Esophagus (tissue), 2 donors: ENCODE data around the gene CBLIF. TPM values are rescaled to one million over a fixed set of nuclear protein-coding genes. Genes with fewer than 3 reads are reported as not detected.
"Not testable (repeated sequence)": the region's sequence is repeated elsewhere in the genome, so short reads cannot be mapped to it uniquely, and the experiment has no call there.

Experiments
- H3K27ac ChIP-seq, 2 donors: one replicate each; pipeline ENCODE4 v1.5.1; 2013; ENCODE audit warnings: low read depth in 2 of 2, mild to moderate bottlenecking in 2 of 2, inconsistent platforms in 1 of 2, low read length in 1 of 2, moderate library complexity in 1 of 2
- H3K27me3 ChIP-seq, 2 donors: one replicate each; pipeline ENCODE4 v1.6.1; 2013; ENCODE audit warnings: low read length in 2 of 2, control low read depth in 1 of 2, mild to moderate bottlenecking in 1 of 2; ENCODE audit not compliant: insufficient read depth in 2 of 2, control insufficient read depth in 1 of 2
- H3K36me3 ChIP-seq, 2 donors: one replicate each; pipeline ENCODE4 v1.6.1; 2013; ENCODE audit warnings: low read length in 1 of 2; ENCODE audit not compliant: control insufficient read depth in 2 of 2, insufficient read depth in 2 of 2
- H3K4me1 ChIP-seq, 2 donors: one replicate each; pipeline ENCODE4 v1.6.1; 2013; ENCODE audit warnings: low read length in 1 of 2; ENCODE audit not compliant: control insufficient read depth in 2 of 2, insufficient read depth in 2 of 2
- H3K4me3 ChIP-seq, 2 donors: one replicate each; pipeline ENCODE4 v1.5.1; 2013; ENCODE audit warnings: low read length in 2 of 2, mild to moderate bottlenecking in 2 of 2, low read depth in 1 of 2, moderate library complexity in 1 of 2
- H3K9me3 ChIP-seq, 2 donors: one replicate each; pipeline ENCODE4 v1.6.1; 2013; ENCODE audit warnings: mild to moderate bottlenecking in 2 of 2, low read depth in 1 of 2, low read length in 1 of 2, moderate library complexity in 1 of 2; ENCODE audit not compliant: control insufficient read depth in 2 of 2, insufficient read depth in 1 of 2
- WGBS, 2 donors: extraction: QIAGEN DNeasy Blood & Tissue Kit; methylation state at CpG; one replicate each; pipeline ENCODE4 v1.1.7; 2013; 5-methylcytosine and 5-hydroxymethylcytosine counted together
- polyA plus RNA-seq, 2 donors: library from polyadenylated mRNA; stranded (reverse); fragments of 200-250 nt; gene quantifications; one replicate each; pipeline ENCODE4 v1.2.3, GENCODE V29; 2013
- donor health status: healthy with polysubstance abuse.
- donor health status: Bipolar disorder and iron deficiency.

The CBLIF gene
- polyA plus RNA-seq, 2 donors, result 0.07 to 0.24 TPM

- 91 to 98% methylated on average over 2 of the region's 2 CpGs for WGBS, 2 donors
- H3K36me3 ChIP-seq, H3K9me3 ChIP-seq, H3K27ac ChIP-seq, H3K4me3 ChIP-seq, H3K27me3 ChIP-seq, H3K4me1 ChIP-seq: not testable (repeated sequence)
Measured at GRCh38 chr11:59849551-59849950, 4.3 kb upstream of the CBLIF start.

- Histone ChIP-seq H3K4me1 (peaks cover 0 to 2% of the 10 kb centered on the region in 2 donors), H3K27ac (no peak overlapping the region), H3K9me3 (no peaks in the 10 kb centered on the region), H3K4me3 (no peak overlapping the region), H3K36me3 (no peaks in the 10 kb centered on the region), H3K27me3 (no peaks in the 10 kb centered on the region)
- WGBS, 2 donors, result 15% methylated on average over 2 of the region's 2 CpGs
Measured at GRCh38 chr11:59849129-59849528, 3.8 kb upstream of the CBLIF start.

- H3K27ac ChIP-seq, result not testable (repeated sequence)
Measured at GRCh38 chr11:59848439-59848838, 3.1 kb upstream of the CBLIF start.

GRCh38 chr11:59847626-59848025, 2.3 kb upstream of the CBLIF start:
- 83 to 86% methylated on average over 3 of the region's 3 CpGs for WGBS, 2 donors
- H3K36me3 ChIP-seq, result no peaks in the 10 kb centered on the region
- H3K27me3 ChIP-seq, result no peaks in the 10 kb centered on the region
- H3K4me3 ChIP-seq, result no peak overlapping the region
- H3K9me3 ChIP-seq, result no peaks in the 10 kb centered on the region
- peaks cover 0 to 2% of the 10 kb centered on the region in 2 donors for H3K4me1 ChIP-seq
- no peak overlapping the region for H3K27ac ChIP-seq

More at GRCh38 chr11:59848439-59848838, 3.1 kb upstream of the CBLIF start:
- 94 to 95% methylated on average over 6 of the region's 6 CpGs for WGBS, 2 donors
- H3K36me3 ChIP-seq, H3K27me3 ChIP-seq, H3K4me3 ChIP-seq, H3K4me1 ChIP-seq, H3K9me3 ChIP-seq: not testable (repeated sequence)

- WGBS, 2 donors, result 63 to 72% methylated on average over 5 of the region's 5 CpGs
- Histone ChIP-seq H3K27ac (no peak overlapping the region), H3K27me3 (no peaks in the 10 kb centered on the region), H3K9me3 (no peaks in the 10 kb centered on the region), H3K4me3 (no peak overlapping the region), H3K4me1 (peaks cover 0 to 2% of the 10 kb centered on the region in 2 donors), H3K36me3 (no peaks in the 10 kb centered on the region)
Measured at GRCh38 chr11:59846556-59846955, 1.3 kb upstream of the CBLIF start.

GRCh38 chr11:59842316-59842715, 3.0 kb downstream of the CBLIF start:
- Histone ChIP-seq H3K4me1 (peaks cover 0 to 2% of the 10 kb centered on the region in 2 donors), H3K9me3 (no peaks in the 10 kb centered on the region), H3K36me3 (no peaks in the 10 kb centered on the region), H3K27me3 (no peaks in the 10 kb centered on the region), H3K27ac (no peak overlapping the region), H3K4me3 (no peak overlapping the region)
- 77 to 78% methylated on average over 12 of the region's 12 CpGs for WGBS, 2 donors

GRCh38 chr11:59841514-59841913, 3.8 kb downstream of the CBLIF start:
- Histone ChIP-seq H3K9me3 (no peaks in the 10 kb centered on the region), H3K4me1 (peaks cover 0 to 2% of the 10 kb centered on the region in 2 donors), H3K4me3 (no peak overlapping the region), H3K36me3 (no peaks in the 10 kb centered on the region), H3K27ac (no peak overlapping the region), H3K27me3 (no peaks in the 10 kb centered on the region)
- WGBS, 2 donors, result 77 to 82% methylated on average over 2 of the region's 2 CpGs

- no peak overlapping the region for H3K27ac ChIP-seq
Measured at GRCh38 chr11:59839615-59840014, 5.7 kb downstream of the CBLIF start.

GRCh38 chr11:59833602-59834001, 11.7 kb downstream of the CBLIF start:
- no peak overlapping the region for H3K4me3 ChIP-seq
- H3K27me3 ChIP-seq, result no peaks in the 10 kb centered on the region
- H3K27ac ChIP-seq, result no peak overlapping the region
- no peaks in the 10 kb centered on the region for H3K9me3 ChIP-seq
- no peaks in the 10 kb centered on the region for H3K4me1 ChIP-seq
- 87 to 92% methylated on average over 2 of the region's 2 CpGs for WGBS, 2 donors
- no peaks in the 10 kb centered on the region for H3K36me3 ChIP-seq

More at GRCh38 chr11:59839615-59840014, 5.7 kb downstream of the CBLIF start:
- no peaks in the 10 kb centered on the region for H3K36me3 ChIP-seq
- H3K4me1 ChIP-seq, result no peaks in the 10 kb centered on the region
- H3K4me3 ChIP-seq, result no peak overlapping the region
- H3K27me3 ChIP-seq, result no peaks in the 10 kb centered on the region
- no peaks in the 10 kb centered on the region for H3K9me3 ChIP-seq

- no peaks in the 10 kb centered on the region for H3K4me1 ChIP-seq
- no peaks in the 10 kb centered on the region for H3K9me3 ChIP-seq
- H3K4me3 ChIP-seq, result no peak overlapping the region
- H3K36me3 ChIP-seq, result no peaks in the 10 kb centered on the region
- no peaks in the 10 kb centered on the region for H3K27me3 ChIP-seq
- WGBS, 2 donors, result 71 to 77% methylated on average over 3 of the region's 3 CpGs
- H3K27ac ChIP-seq, result no peak overlapping the region
Measured at GRCh38 chr11:59829358-59829757, 15.9 kb downstream of the CBLIF start.
